IMR-90 (cell line): ENCODE measurements around the gene RALGPS1. TPM values are rescaled to one million over a fixed set of nuclear protein-coding genes. Genes with fewer than 3 reads are reported as not detected.

Experiments used
- ATAC-seq: fragments of 200-7000 bp; cut with Tn5 transposase; 2 replicates; pipeline ENCODE4 v1.9.1; 2020; ENCODE audit warnings: low read depth, mild to moderate bottlenecking, moderate library complexity
- BruUV-seq: library from RNA; stranded (reverse); fragments of 400-500 nt; replicated peaks from 2 replicates; lab custom pipeline; 2021; lab: Mats Ljungman, UMichigan
- CTCF ChIA-PET: fragments of 300-600 bp; formaldehyde crosslinking; extraction: SDS; loops from one replicate; lab custom pipeline; 2021; ENCODE audit warnings: antibody characterized with exemption; lab: Yijun Ruan, JAX
- POLR2A ChIA-PET: fragments of 300-600 bp; sonication (Branson Sonifier 250); formaldehyde crosslinking; loops from one replicate; lab custom pipeline; 2022; ENCODE audit warnings: antibody characterized with exemption; ENCODE audit not compliant: unreplicated experiment; lab: Charles Lee
- DNase-seq: peaks from one replicate; pipeline ENCODE4 v3.0.0; 2013
- H2AFZ ChIP-seq: replicated peaks from 2 replicates; pipeline ENCODE3; 2013; ENCODE audit warnings: low read length, mild to moderate bottlenecking; ENCODE audit not compliant: poor library complexity
- H2AK5ac ChIP-seq: 2 replicates; pipeline ENCODE4 v1.6.1; 2013; ENCODE audit warnings: low read depth, low read length, inconsistent platforms
- H2AK9ac ChIP-seq: replicated peaks from 2 replicates; pipeline ENCODE3; 2013; ENCODE audit warnings: mild to moderate bottlenecking, low read depth, low read length, moderate library complexity; ENCODE audit not compliant: poor library complexity
- H2BK120ac ChIP-seq: 2 replicates; pipeline ENCODE4 v1.6.1; 2013; ENCODE audit warnings: low read depth, low read length, inconsistent platforms
- H2BK15ac ChIP-seq: 3 replicates; pipeline ENCODE4 v1.6.1; 2013; ENCODE audit warnings: low read depth, low read length, inconsistent platforms
- H2BK20ac ChIP-seq: 2 replicates; pipeline ENCODE4 v1.6.1; 2013; ENCODE audit warnings: low read depth, mild to moderate bottlenecking, inconsistent platforms, low read length, moderate library complexity
- H2BK5ac ChIP-seq: 2 replicates; pipeline ENCODE4 v1.6.1; 2013; ENCODE audit warnings: mild to moderate bottlenecking, low read depth, low read length, inconsistent platforms; ENCODE audit not compliant: poor library complexity, severe bottlenecking
- H3K14ac ChIP-seq: replicated peaks from 2 replicates; pipeline ENCODE4 v1.6.1; 2013; ENCODE audit warnings: low read depth, low read length, inconsistent platforms
- H3K18ac ChIP-seq: 2 replicates; pipeline ENCODE4 v1.6.1; 2013; ENCODE audit warnings: low read depth, low read length, control low read depth
- H3K23ac ChIP-seq: 2 replicates; pipeline ENCODE4 v1.6.1; 2013; ENCODE audit warnings: low read depth, low read length, inconsistent platforms
- H3K27ac ChIP-seq: 2 replicates; pipeline ENCODE4 v1.5.1; 2013; ENCODE audit warnings: mild to moderate bottlenecking, control low read depth, low read length; ENCODE audit not compliant: insufficient read depth
- H3K27me3 ChIP-seq: 2 replicates; pipeline ENCODE4 v1.6.1; 2013; ENCODE audit warnings: low read length; ENCODE audit not compliant: control insufficient read depth, insufficient read depth
- H3K36me3 ChIP-seq: 2 replicates; pipeline ENCODE4 v1.6.1; 2013; ENCODE audit warnings: low read length, mixed read lengths; ENCODE audit not compliant: control insufficient read depth, insufficient read depth
- H3K4ac ChIP-seq: 2 replicates; pipeline ENCODE4 v1.6.1; 2013; ENCODE audit warnings: low read depth, low read length, inconsistent platforms
- H3K4me1 ChIP-seq: 2 replicates; pipeline ENCODE4 v1.6.1; 2013; ENCODE audit warnings: low read length, mixed read lengths; ENCODE audit not compliant: control insufficient read depth, insufficient read depth
- H3K4me2 ChIP-seq: 2 replicates; pipeline ENCODE4 v1.6.1; 2013; ENCODE audit warnings: low read depth, mild to moderate bottlenecking, control low read depth, low read length, moderate library complexity
- H3K4me3 ChIP-seq: 2 replicates; pipeline ENCODE4 v1.5.1; 2013; ENCODE audit warnings: low read depth, mild to moderate bottlenecking, control low read depth, low read length, moderate library complexity; ENCODE audit not compliant: insufficient read depth
- H3K56ac ChIP-seq: 2 replicates; pipeline ENCODE4 v1.6.1; 2013; ENCODE audit warnings: low read length, inconsistent platforms; ENCODE audit not compliant: insufficient read depth; ENCODE audit errors: extremely low read depth
- H3K79me1 ChIP-seq, 2 experiments: 2 replicates each; pipeline ENCODE4 v1.6.1; 2013; ENCODE audit warnings: low read length in 2 of 2, inconsistent platforms in 1 of 2, low read depth in 1 of 2
- H3K9ac ChIP-seq: 2 replicates; pipeline ENCODE4 v1.6.1; 2013; ENCODE audit warnings: low read depth, low read length, control low read depth
- H3K9me1 ChIP-seq: 2 replicates; pipeline ENCODE4 v1.6.1; 2013; ENCODE audit warnings: low read length, inconsistent platforms; ENCODE audit not compliant: insufficient read depth
- H3K9me3 ChIP-seq: 2 replicates; pipeline ENCODE4 v1.6.1; 2013; ENCODE audit warnings: low read length; ENCODE audit not compliant: control insufficient read depth, insufficient read depth
- H4K20me1 ChIP-seq: 2 replicates; pipeline ENCODE4 v1.6.1; 2013; ENCODE audit warnings: low read length, inconsistent platforms; ENCODE audit not compliant: insufficient read depth
- H4K5ac ChIP-seq: 2 replicates; pipeline ENCODE4 v1.6.1; 2013; ENCODE audit warnings: mild to moderate bottlenecking, low read depth, low read length, control low read depth
- H4K8ac ChIP-seq, 2 experiments: 2 replicates each; pipeline ENCODE4 v1.6.1; 2013; ENCODE audit warnings: low read depth in 2 of 2, low read length in 2 of 2, control low read depth in 1 of 2, inconsistent platforms in 1 of 2
- H4K91ac ChIP-seq: 2 replicates; pipeline ENCODE4 v1.6.1; 2013; ENCODE audit warnings: low read depth, low read length, inconsistent platforms; ENCODE audit not compliant: insufficient read depth
- CEBPB ChIP-seq: IDR thresholded peaks from 2 replicates; pipeline ENCODE4 v1.6.1; 2012; ENCODE audit warnings: low read depth, low read length, improper control_type of control experiment
- MAFK ChIP-seq: IDR thresholded peaks from 2 replicates; pipeline ENCODE4 v1.6.1; 2012; ENCODE audit warnings: low read depth, low read length, improper control_type of control experiment
- WGBS, 2 experiments: methylation state at CpG; one replicate each; pipeline versions ENCODE4 v1.1.5 to v1.1.7; 2013; ENCODE audit warnings: missing lambda C conversion rate in 2 of 2; ENCODE audit not compliant: insufficient read length in 1 of 2; ENCODE audit errors: extremely low coverage in 2 of 2; 5-methylcytosine and 5-hydroxymethylcytosine counted together
- dilution Hi-C: fragments of 300-500 bp; cut with HindIII; formaldehyde crosslinking; loops from one replicate; pipeline ENCODE4 v1.14.3; 2018; ENCODE audit warnings: low sequenced_read_pairs; ENCODE audit not compliant: unreplicated experiment
- in situ Hi-C: fragments of 300-500 bp; cut with MboI; formaldehyde crosslinking; loops from 3 replicates; pipeline ENCODE4 v1.14.3; 2019; ENCODE audit warnings: low sequenced_read_pairs, inconsistent platforms, mixed read lengths
- intact Hi-C: fragments of 100-400 bp; cut with micrococcal nuclease; formaldehyde crosslinking; loops from 2 replicates; pipeline ENCODE4 v1.10.0; 2022
- polyA plus RNA-seq, 3 experiments: library from polyadenylated mRNA; depleted of rRNA; stranded (reverse); fragments of >200 nt; gene quantifications; 2 replicates each; pipeline ENCODE4 v1.2.3, GENCODE V29; 2012; ENCODE audit warnings: low replicate concordance in 1 of 3
- total RNA-seq: library from RNA; depleted of rRNA; stranded (reverse); fragments of >200 nt; gene quantifications from 2 replicates; pipeline ENCODE4 v1.2.3, GENCODE V29; 2012

RALGPS1 gene
- total and polyA plus RNA-seq, 2 of the 4 experiments (the other 2 are of a cell fraction): 0.90 to 2.8 TPM

DNA sequence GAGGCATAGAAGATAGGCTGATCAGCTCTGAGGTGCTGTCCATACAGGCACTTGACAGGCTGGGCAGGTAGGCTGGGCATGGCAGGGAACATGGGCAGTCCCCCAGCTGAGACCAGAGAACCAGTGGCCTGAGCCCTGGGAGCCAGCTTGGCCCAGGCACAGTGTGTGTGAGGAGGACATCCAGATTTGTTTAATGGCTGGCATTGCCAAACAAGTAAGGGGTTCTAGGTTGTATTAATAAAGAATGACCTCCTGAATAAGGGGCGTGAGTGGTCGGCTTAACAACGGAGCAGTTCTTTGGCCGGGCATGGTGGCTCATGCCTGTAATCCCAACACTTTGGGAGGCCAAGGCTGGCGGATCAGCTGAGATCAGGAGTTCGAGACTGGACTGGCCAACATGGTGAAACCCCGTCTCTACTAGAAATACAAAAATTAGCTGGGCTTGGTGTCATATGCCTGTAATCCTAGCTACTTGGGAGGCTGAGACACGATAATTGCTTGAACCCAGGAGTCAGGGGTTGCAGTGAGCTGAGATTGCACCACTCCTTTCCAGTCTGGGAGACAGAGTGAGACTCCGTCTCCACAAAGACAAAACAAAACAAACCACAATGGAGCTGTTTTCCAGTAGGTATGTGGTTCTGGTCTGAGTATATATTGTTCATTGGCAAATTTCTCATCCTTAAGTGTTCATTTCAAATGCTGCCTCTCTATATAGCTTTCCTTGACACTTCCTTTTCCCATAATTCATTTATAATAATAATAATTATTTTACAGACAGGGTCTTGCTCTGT, 151.7 kb downstream of the RALGPS1 start:
- Histone ChIP-seq H3K27me3 (no peaks in the 10 kb centered on the region), H2BK120ac (peak overlapping the region; percentile 86), H3K9me1 (peaks cover 15% of the 10 kb centered on the region), H4K8ac (peak overlapping the region; percentile 70 to 75; a peak in 3 of 4 replicates), H2AK5ac (peak overlapping the region; percentile 89; the same call in 1 of the 2 replicates), H3K4me3 (no peak overlapping the region), H2AK9ac (no peak overlapping the region), H2BK5ac (peak overlapping the region; percentile 82), H3K18ac (peak overlapping the region; percentile 51), H4K20me1 (no peaks in the 10 kb centered on the region), H3K4me1 (peaks cover 12% of the 10 kb centered on the region), H2BK20ac (peak overlapping the region; percentile 87; the same call in 1 of the 2 replicates), H3K27ac (peak overlapping the region; percentile 51), H4K5ac (peak overlapping the region; percentile 17), H3K4me2 (no peak overlapping the region), H3K14ac (peak overlapping the region; percentile 63; the same call in 1 of the 2 replicates), H3K4ac (peak overlapping the region; percentile 90), H3K36me3 (no peaks in the 10 kb centered on the region), H3K79me1 (no peaks in the 10 kb centered on the region; a peak in 1 of 4 replicates), H2BK15ac (peak overlapping the region; percentile 62; the same call in 1 of the 3 replicates), H3K23ac (no peak overlapping the region), H3K9me3 (no peaks in the 10 kb centered on the region), H2AFZ (peak overlapping the region; percentile 43), H4K91ac (peak overlapping the region; percentile 86), H3K56ac (no peak overlapping the region), H3K9ac (no peak overlapping the region)
- no TSS peak for BruUV-seq
- CTCF ChIA-PET: interaction anchor here (0.9 kb wide), 1 partner anchor 132 kb away, joined by 3 read pairs; no protein-coding TSS in a partner anchor
- in situ Hi-C loops: no loop called here
- dilution Hi-C loops: no loop called here
- DNase-seq (peak; percentile 60), ATAC-seq (peak; percentile 70)
- POLR2A ChIA-PET: no interaction called here
- WGBS, 2 experiments: 96% methylated on average over 7 of the region's 9 CpGs; no CpG with 5 or more reads in 1 of the 2 experiments
- intact Hi-C loops: no loop called here
- TF ChIP-seq CEBPB: 0 out of 2 replicates have a peak, but pooled peaks have one; percentile 20
- TF ChIP-seq MAFK: no peak
